HG03558 (cell line): ENCODE measurements around the gene DNAJB1.
A peak's percentile ranks its signal among the peaks of the same experiment; 100 is the strongest.
"Not testable (repeated sequence)": the region's sequence is repeated elsewhere in the genome, so short reads cannot be mapped to it uniquely, and the experiment has no call there.

Source experiments
- ATAC-seq: cut with Tn5 transposase; IDR thresholded peaks from one replicate; pipeline ENCODE4 v1.9.1; 2021; ENCODE audit warnings: moderate number of reproducible peaks; ENCODE audit not compliant: unreplicated experiment; ENCODE audit errors: extremely low read depth

The DNAJB1 gene

DNA sequence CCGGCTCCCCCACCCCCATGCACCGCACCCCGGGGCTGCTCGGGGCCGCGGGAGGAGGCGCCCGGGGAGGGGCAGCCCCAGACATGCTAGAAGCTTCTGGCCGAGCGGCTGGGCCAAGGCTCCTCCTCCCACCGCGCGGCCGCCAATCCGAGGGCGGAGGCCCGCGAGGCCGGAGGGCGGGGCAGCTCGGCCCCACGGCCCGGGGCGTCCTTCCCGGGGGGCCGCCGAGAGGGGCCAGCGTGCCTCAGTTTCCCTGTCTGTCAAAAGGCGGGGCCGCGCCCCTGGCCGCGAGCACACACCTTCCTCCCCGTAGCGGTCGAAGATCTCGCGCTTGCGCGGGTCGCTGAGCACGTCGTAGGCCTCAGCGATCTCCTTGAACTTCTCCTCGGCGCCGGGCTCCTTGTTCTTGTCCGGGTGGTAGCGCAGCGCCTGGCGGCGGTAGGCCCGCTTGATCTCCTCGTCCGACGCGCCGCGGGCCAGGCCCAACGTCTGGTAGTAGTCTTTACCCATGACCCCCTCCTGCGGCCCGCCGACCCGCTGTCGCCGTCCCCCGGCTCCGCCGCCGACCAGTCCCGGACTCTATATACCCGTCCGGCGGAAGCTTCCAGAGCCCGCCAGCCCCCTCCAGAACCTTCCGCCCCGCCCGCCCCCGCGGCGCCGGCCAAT is at the start of gene DNAJB1:
Gene DNAJB1 (minus strand): TSS at position 558 of the 666 bp plus-strand sequence. CDS start 48 bp downstream, at position 510.
- ATAC-seq: peak; percentile 38

DNA sequence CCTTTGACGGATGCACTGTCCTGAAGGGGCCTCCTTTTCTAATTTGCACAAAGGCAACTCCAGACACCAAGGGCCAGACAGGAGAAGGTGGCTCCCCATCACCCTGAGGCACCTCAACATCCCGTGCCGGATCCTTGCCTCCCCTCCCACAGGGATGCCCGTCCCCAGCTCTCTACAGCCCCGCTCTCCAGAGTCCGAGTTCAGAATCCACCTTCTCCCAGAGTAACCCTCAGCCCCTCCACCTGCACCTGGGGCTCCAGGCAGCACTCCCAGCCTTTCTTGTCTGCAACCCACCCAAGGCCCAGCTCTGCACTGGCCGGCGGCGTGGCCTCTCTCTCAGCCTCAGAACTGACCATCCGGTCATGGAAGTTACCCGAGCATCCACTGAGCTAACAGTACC is 48.9 kb upstream of the DNAJB1 start:
- ATAC-seq: no peak

DNA sequence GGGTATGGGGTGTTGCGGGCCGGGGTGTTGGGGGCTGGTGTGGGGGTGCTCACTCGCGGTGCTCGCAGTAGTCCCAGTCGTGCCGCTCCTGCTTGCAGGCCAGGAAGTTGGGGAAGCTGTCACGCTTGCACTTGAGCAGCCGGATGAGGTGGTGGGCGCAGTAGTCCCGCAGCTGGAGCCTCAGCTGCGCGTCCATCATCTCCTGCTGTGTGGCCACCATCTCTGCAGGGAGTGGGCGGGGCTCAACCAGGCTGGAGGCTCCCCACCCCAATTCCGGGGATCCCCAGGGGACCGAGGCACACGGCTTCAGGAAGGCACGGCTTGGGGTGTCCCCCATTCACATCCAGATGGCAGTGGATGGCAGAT is 48.5 kb upstream of the DNAJB1 start:
- no peak for ATAC-seq

DNA sequence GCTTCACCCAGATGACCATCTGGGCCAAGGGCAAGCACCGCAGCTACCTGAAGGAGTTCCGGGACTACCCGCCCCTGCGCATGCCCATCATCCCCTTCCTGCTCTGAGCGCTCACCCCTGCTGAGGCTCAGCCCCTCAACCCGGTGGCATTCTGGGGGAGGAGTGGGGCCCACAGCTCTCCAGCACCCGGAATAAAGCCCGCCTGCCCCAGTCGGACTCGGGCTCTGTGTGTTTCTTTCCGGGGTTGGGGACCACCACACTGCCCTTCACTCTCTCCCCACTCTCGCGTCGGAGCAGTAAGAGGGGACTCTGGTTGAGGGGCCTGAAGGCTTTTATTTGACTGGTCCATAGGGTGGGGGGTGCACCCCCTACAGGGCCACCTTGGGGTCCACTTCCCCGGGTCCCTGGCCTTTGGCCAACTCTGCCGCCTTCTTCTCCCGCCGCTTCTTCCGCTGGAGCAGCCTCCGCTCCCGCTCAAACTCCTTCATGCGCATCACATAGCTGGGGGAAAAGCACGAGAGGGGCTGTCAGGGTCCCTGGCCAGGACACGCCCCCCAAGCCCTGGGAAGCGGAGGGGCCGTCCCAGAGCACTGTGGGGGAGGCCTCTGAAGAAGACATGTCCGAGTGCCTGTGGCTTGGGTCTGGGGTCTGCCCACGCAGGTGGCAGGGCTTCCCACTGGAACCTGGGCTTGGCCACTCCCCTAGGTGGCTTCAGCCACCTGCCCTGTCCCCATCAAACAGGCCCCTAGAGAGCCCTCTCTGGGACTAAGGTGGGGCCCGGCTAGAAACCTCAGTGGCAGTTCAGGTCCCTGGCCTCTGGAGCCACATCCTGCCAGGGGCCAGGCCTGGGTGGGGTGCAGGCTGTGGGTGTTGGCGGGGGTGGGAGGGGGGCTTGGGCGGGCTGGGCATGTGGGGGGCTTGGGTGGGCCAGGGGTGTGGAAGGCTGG is 47.8 kb upstream of the DNAJB1 start:
- ATAC-seq: no peak

DNA sequence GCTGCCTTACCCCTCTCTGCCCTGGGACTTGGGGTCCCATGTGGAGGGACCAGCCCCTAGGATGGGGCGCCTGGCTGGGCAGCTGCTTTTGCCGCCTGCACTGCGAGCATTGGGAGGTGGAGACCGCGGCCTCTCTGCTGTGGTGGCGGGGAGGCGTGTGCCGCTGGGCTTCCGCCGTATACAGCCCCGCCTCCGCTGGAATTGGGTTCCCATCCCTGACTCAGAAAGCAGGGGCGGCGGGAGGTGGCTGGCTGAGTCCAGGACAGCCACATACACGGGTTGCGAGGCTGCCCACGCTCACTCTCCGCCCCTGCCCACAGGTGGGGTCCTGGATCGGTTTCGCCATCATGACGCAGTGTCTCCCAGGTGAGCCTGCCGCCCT is 47.1 kb upstream of the DNAJB1 start:
- no peak for ATAC-seq

DNA sequence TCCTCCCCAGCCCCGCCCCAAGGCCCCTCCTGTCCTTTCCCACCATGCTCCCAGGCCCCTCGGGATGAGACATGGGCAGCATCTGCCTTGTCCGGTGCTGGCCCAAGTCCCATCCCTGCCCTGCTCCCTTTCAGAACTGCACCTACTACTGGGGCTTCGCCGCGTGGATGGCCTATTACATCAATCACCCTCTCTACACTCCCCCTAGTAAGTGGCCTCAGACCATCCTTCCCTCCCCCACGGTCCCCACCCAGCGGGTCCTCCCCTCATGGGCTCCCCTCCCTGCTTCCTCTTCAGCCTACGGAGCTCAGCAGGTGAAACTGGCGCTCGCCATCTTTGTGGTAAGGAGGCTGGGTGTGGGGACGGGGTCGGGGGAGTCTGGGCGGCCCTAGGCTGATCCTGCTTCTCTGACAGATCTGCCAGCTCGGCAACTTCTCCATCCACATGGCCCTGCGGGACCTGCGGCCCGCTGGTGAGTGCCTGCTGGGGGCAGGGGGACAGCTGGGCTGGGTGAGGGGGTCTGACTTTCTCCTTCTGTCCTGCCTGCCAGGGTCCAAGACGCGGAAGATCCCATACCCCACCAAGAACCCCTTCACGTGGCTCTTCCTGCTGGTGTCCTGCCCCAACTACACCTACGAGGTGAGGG is 46.6 kb upstream of the DNAJB1 start:
- not testable (repeated sequence) for ATAC-seq

DNA sequence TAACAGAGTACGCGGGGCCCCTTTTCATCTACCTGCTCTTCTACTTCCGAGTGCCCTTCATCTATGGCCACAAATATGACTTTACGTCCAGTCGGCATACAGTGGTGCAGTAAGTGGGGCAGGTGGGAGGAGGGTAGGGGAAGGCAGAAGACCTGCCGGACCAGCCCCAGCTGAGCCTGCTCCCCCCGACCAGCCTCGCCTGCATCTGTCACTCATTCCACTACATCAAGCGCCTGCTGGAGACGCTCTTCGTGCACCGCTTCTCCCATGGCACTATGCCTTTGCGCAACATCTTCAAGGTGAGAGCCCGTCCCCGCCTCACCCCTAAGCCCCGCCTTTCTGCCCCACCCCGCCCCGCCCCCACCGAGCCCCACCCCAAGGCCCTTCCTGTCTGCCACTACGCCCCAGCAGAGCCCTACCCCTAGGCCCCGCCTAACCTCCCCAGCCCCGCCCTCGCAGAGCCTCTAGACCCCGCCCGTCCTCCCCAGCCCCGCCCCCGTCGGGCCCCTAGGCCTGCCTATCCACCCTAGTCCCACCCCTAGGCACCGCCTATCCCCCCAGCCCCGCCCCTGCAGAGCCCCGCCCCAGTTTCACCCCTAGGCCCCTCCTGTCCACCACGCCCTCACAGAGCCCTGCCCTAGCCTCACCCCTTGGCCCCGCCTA is 45.9 kb upstream of the DNAJB1 start:
- ATAC-seq: no peak

DNA sequence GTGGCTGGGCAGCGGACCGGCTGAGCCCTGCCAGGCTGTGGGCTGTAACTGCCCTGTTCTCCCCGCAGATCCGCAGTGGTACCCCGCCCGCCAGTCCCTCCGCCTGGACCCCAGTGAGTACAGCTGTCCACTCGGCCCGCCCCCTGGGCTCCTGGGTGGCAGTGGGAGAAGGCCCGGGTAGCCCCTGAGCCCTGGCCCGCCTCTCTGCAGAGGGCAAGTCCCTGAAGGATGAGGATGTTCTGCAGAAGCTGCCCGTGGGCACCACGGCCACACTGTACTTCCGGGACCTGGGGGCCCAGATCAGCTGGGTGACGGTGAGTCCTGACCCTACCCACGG is 45.4 kb upstream of the DNAJB1 start:
- ATAC-seq: no peak

DNA sequence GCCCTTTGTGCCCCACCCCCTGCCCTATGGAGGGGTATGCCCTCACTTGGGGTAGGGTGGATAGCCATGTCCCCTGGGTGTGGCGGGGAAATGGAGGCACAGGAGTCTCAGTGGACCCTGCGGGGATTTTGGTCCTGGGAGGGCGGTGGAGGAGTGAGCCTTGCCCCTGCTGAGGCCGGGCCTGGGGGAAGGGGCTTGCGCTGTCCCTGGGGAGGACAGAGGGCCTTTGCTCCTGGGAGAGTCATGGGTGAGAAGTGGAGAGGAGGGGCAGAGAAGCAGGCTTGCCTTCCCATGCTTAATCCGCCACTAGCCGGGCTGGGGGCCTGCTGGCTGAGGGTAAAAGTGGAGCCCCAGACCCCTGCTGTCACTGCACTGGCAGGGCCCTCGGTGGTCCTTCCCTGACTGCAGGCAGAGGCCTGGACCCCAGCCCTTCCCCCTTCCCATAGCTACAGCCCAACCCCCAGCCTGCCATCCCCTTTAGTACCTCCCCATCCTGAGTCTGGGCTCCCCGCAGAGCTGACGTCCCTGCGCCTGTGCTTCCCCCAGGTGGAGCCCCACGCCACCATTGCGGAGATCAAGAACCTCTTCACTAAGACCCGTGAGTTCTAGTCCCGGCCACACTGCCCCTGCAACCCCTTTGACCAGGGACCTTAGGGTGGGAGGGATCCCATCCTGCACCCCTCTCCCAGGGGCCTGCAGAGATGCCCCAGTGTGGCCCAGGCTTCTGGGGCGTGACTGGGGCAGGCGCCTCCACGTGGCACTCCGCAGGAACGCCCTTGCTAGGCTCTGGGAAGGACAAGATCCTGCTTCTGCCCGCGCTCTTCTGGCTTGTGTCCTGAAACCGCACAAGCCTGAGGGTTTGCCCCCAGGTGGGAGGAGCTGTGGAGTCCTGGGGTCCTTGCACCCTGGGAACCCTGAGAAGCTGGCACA is 44.7 kb upstream of the DNAJB1 start:
- no peak for ATAC-seq

DNA sequence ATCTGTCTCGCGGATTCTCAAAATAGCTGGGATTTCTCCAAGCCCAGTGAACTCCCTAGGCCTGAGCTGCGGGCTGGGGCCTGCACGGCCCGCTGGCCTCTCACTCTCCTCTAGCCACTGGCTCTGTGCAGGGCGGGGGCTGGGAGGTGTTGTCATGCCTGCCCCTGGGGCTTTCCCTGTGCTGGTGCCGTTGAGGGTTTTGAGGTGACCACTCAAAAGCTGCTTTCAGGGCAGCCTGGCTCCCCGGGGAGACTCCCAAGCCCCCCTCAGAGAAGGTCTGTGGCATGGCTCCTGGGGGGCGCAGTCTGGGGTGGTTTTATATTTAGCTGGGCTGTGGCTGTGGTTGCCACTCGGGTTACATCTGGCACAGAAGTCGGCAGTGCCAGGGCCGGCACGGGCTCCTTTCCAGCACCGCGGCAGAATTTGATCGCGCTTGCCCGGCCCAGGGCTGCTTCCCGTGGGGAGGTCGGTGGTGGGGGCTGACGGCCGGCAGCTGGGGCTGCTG is 43.7 kb upstream of the DNAJB1 start:
- no peak for ATAC-seq

DNA sequence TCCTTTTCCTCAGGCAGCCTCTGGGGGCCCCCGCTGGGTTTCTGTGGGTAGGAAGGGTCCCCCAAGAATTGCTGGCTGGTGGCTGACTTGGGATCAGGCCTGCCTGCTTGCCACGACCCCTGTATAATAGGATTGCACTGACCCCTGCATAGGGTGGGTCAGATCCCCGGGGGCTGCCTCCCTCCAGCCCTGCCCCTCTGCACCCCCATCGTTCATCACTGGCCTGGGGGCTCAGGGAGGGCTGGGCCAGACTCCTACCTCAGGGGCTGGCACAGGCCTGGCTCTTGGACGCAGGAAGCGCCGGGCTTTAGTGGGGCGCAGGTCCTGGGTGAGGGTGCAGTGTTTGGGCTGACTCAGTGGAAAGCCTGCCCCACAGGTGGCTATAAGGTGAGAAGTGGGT is 43.1 kb upstream of the DNAJB1 start:
- ATAC-seq: no peak

DNA sequence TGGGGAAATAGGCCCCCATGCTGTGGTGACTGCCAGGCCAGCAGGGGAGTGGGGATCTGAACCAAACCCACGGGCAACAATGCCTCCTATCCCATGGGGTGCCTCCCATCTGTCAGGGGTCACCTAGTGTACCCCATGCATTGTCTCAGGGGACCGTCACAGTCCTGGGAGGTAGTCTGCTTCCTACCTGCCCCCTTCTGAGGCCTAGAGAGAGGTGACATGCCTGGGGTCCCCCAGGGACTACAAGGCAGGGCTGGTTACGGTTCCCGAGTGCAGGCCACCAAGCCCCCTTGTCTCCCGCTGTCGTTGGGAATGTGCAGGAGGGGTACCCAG is 42.5 kb upstream of the DNAJB1 start:
- no peak for ATAC-seq

DNA sequence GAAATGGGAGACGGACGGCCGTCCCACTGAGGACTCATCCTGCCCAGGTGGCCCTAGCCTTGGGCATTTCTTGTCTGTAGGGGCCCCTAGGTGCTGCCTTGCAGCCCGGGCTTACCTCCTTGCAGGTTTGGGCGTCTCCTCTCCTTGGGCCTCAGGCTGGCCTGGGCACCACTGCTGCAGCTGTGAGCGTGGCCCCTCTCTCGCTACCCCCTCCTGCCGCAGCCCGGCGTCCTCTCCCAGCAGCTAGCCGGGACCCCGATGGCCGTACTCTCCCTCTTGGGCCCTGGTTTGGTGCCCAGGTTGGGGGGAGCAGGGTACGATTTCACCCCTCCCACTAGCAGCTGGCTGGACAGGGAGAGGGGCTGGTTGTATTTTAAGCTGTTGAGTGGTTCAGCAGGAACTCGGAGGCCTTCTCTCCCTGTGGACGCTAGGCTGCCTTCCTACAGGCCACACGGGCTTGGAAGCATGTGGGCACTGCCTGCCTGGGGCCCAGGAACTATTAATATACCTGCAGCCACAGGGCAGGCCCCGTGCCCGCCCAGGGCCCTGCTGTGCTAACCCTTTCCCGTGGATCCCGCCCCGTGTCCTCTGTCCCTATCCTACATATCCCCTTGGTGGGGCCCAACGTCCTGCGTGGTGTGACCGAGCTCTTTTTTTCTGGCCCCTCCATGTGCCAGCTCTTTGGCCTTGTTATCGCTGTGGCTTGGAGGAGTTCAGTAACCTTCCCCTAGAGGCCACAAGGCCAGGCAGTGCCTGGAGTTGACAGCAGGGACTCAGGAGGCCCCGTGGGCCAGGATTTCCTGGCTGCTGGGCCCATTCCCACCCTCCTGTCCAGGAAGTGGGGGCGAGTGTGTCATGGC is 41.9 kb upstream of the DNAJB1 start:
- ATAC-seq: no peak

DNA sequence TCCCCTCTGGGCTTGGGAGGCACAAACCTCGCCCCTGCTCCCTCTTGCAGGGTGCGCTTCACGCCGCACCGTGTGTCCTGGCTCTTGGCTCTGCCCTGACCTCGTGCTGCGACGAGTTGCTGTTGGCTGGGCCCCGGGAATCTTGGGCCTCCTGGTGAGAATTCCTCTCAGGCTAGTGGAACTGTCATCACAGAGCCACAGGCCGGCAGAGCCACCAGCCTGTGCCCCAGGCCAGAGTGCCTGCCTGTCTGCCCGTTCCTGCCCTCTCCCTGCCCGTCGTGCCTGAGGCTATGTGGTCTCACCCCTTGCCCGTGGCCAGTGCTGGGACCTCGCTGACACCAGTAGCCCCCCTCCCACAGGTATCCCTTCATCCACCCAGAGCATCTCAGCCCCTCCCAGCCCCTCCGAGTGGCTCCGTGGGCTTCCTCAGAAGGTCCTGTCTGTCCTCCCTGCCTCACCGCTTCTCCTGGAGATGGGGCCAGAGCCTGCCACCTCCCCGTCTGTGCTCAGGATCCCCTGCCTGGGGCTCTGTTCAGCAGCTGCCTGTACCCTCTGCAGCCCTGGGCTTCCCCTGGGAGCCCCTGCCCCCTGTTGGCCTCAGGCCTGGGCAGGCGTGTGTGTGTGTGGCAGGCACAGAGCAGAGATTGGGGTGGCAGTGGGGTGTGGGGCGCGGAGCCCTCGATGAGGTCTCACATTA is 40.3 kb upstream of the DNAJB1 start:
- ATAC-seq: no peak

DNA sequence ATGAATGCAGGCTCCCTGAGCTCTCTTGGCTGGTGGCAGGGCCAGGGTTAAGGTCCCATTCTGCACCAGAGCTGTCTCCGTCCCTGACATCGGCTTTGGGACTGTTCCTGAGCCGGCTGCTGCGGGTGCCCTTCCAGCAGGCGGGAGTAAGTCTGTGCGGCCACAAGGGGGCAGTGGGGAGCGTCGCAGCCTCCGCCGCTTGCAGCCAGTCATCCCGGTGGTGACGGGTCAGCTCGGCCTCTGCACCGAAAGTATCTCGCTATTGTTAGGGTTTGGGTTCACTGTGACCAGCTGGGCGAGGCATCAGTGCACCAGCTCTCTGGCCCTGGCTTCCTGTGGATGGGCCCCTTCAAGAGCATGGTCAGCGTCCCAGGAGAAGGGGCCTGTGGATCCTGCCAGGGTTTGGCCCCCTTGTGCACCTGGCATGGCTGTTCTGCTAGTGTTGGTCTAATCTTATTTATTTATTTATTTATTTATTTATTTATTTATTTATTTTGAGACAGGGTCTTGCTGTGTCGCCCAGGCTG is 38.5 kb upstream of the DNAJB1 start:
- no peak for ATAC-seq

DNA sequence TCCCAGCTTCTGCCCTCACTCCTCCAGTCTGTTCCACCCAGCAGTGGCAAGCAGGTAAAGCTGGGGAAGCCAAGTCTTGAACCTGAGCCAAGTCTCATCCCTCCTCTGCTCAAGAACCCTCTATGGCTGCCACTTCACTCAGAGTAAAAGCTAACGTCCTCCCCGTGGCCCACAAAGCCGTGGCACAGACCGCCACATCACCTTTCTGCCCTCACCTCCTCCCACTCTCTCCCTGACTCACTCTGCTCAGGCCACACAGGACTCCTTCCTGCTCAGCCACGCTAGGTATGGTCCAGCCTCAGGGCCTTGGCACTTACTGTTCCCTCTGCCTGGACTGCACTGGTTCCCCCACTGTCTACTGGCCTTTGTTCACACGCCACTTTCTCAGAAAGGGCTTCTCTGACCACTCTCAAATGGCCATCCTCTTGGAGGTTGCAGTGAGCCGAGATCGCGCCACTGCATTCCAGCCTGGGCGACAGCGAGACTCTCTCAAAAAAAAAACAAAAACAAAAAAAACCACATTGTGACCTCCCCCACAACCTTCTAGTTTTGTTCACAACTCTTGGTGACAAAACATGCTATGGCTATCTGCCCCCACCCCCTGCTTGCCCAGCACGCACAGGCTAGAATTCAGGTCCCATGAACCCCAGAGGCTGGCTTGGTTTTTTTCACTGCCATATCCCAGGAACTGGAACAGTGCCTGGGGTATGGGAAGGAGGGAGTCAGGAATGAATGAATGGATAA is 37.9 kb upstream of the DNAJB1 start:
- ATAC-seq: no peak

DNA sequence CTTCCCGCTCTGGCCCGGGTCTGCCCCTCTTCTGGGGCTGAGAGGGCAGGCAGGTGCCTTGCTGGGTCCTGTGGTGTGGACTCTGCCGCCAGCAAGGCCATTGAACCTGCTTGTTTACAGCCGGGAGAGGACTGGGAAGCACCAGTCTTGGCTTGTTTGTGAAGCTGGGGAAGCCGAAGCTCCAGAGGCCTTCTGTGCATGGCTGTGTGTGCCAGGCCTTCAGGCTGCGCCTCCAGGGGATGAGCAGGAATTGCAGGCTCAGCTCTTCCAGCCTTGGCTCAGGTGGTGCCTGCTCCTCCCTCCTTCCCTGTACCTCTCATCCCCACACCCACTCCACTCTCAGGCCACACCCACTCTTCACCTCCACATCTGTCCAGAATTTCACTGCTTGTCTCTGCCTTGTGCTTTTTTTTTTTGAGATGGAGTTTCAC is 36.2 kb upstream of the DNAJB1 start:
- ATAC-seq: no peak
